HG03064 (cell line): Measurements from ENCODE around the gene UFSP2.

Experiments used
- ATAC-seq: cut with Tn5 transposase; IDR thresholded peaks from one replicate; pipeline ENCODE4 v1.9.1; 2021; ENCODE audit warnings: low read depth; ENCODE audit not compliant: unreplicated experiment

The UFSP2 gene

GRCh38 chr4:185425647-185426352, at the start of gene UFSP2:
UFSP2 (minus strand) TSS chr4:185425964; CDS start chr4:185425868, 96 bp downstream.
- ATAC-seq: peak; percentile 96

GRCh38 chr4:185473247-185473646, 47.5 kb upstream of the UFSP2 start:
- ATAC-seq: no peak

- no peak for ATAC-seq
Observed at GRCh38 chr4:185472103-185472542, 46.4 kb upstream of the UFSP2 start.

- ATAC-seq: peak; percentile 94
Observed at GRCh38 chr4:185471235-185472102, 45.7 kb upstream of the UFSP2 start, which contains the start of gene CCDC110. CCDC110 (minus strand) TSS chr4:185471733; CDS start chr4:185471683, 50 bp downstream.

GRCh38 chr4:185470501-185471195, 44.9 kb upstream of the UFSP2 start:
- ATAC-seq: peak; percentile 2

- ATAC-seq: no peak
Observed at GRCh38 chr4:185469580-185470154, 43.9 kb upstream of the UFSP2 start.

GRCh38 chr4:185468999-185469398, 43.2 kb upstream of the UFSP2 start:
- ATAC-seq: no peak

- ATAC-seq: no peak
Observed at GRCh38 chr4:185467991-185468390, 42.2 kb upstream of the UFSP2 start.

- ATAC-seq: no peak
Observed at GRCh38 chr4:185467101-185467500, 41.3 kb upstream of the UFSP2 start.

- no peak for ATAC-seq
Observed at GRCh38 chr4:185465707-185466106, 39.9 kb upstream of the UFSP2 start.

- ATAC-seq: no peak
Observed at GRCh38 chr4:185464887-185465286, 39.1 kb upstream of the UFSP2 start.

- ATAC-seq: no peak
Observed at GRCh38 chr4:185464183-185464582, 38.4 kb upstream of the UFSP2 start.

- ATAC-seq: no peak
Observed at GRCh38 chr4:185463541-185463940, 37.8 kb upstream of the UFSP2 start.

GRCh38 chr4:185461565-185461964, 35.8 kb upstream of the UFSP2 start:
- no peak for ATAC-seq

- ATAC-seq: no peak
Observed at GRCh38 chr4:185457136-185457535, 31.4 kb upstream of the UFSP2 start.

GRCh38 chr4:185456131-185456530, 30.4 kb upstream of the UFSP2 start:
- ATAC-seq: no peak

GRCh38 chr4:185445209-185445608, 19.4 kb upstream of the UFSP2 start:
- ATAC-seq: no peak

GRCh38 chr4:185441479-185441878, 15.7 kb upstream of the UFSP2 start:
- no peak for ATAC-seq

- ATAC-seq: no peak
Observed at GRCh38 chr4:185437809-185438208, 12.0 kb upstream of the UFSP2 start.

- no peak for ATAC-seq
Observed at GRCh38 chr4:185435466-185435865, 9.7 kb upstream of the UFSP2 start.

GRCh38 chr4:185429660-185430059, 3.9 kb upstream of the UFSP2 start:
- ATAC-seq: no peak
